HG03442 (cell line): Measurements from ENCODE around the gene MARCHF10.

Source experiments
- ATAC-seq: cut with Tn5 transposase; IDR thresholded peaks from one replicate; pipeline ENCODE4 v1.9.1; 2021; ENCODE audit warnings: mild to moderate bottlenecking, moderate library complexity; ENCODE audit not compliant: unreplicated experiment

MARCHF10 gene

GRCh38 chr17:62822080-62822904, 14.2 kb upstream of the MARCHF10 start:
- no peak for ATAC-seq

DNA sequence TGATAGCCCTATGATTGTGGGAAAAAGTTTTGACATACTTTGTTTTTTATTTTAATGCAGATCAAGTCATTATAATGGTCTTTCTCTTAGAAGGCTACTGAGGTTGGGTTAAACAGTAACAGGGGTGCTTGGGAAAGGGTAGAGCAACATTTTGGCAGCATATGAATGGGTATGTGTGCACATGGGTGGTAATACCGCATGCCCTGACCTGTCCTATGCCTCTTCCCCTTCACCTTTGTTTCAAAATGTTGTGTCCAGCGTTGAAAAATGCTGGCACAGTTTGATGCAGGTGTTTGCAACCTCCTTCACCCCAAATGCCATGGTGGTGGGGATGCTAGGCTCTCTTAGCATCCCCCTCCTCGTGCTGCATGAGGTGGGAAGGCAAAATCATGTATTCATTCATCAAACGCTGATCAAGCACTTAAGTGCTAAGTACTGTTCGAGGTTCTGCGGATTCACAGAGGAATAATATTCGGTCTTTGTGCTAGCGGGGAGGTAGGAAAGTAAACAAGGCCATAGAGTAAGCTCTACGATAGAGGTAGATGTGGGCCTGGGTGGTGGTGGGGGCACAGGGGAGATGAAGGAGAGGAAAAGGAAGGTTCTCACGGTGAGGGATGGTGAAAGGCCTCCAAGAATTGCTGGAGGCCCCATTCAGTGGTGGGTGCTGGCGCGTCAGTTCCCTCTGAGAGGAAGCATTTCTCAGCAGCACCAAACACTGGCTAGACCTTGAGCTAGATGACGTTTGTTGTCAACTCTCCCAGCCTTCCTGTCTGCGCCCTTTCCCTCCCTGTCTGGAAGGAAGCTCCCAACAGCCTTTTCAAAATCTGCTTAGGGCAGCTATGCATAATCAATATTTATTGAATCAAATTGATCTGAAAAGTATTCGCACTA, 13.3 kb upstream of the MARCHF10 start:
- no peak for ATAC-seq

DNA sequence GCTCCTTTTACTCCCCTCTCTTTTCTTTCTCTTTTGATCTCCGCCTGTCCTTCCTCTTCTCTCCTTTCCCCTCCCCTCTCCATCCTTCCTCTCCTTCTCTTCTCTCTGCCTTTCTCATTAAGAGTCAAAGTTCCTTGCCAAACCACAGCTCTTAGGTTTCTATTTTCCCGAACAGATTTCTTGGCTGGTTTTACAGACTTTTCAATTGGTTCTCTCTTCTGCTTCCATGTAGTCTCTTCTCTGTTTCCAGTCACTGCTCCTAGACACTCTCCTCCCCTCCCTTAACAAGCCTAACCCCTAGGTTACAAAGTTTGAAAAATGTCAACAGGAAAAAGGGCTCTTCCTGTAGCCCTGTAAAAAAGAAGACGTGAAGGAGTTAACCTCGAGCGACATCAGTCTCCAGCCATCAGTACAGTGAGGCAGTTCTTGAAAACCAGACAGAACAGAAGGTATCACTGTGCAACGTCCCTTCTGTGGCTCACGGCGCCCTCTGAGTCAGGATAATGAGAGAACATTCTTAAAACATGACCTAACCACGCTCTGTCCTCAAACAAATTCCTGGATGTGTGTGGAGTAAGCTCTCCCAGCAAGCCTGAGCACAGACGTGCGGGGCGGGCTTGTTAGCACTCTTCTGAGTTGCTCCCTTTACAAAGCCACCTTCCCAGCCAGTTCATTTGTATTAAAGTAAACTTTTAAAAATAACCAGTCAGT, 11.6 kb upstream of the MARCHF10 start:
- ATAC-seq: no peak

DNA sequence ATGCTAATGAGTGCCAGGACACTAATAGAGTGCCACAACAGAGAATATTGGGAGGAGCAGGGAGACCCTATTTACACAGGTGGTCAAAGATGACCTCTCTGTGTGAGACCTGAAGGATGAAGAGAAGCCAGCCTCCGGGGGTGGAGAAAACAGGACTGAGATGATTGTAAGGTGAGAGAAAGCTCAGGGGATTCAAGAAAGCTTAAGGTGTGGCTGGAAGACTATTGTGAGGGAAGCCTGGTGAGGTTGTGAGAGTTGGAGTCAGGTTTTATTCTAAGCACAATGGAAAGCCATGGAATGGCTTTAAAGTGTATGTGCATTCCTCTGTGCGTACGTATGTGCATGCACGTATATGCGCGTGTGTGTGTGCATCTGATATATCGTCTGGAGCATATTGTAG, 10.4 kb upstream of the MARCHF10 start:
- no peak for ATAC-seq

DNA sequence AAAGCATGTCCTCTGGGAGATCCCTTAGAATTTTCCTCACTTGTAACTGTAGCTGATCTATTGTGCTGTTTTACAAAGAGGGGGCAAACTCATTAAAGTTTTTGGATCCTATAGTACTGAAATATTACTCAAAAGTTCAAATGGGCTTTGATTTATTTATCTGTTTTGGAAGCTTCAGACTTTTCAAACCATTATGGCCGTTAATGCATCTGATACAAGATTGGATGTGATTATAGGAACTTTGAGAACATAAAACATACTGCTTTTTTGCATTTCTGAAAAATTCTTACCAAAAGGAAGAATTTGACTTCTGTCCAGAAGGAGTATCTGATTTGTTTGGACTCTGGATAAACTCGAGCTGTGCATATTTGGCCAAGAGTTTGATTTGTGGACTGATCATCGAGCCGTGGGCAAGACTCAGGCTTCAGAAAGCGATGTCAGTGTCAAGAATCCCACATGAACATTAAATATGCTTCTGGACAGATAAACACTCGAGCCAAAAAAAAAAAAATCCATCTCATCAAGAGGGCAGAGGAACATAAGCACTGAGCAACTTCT, 8.2 kb upstream of the MARCHF10 start:
- no peak for ATAC-seq

DNA sequence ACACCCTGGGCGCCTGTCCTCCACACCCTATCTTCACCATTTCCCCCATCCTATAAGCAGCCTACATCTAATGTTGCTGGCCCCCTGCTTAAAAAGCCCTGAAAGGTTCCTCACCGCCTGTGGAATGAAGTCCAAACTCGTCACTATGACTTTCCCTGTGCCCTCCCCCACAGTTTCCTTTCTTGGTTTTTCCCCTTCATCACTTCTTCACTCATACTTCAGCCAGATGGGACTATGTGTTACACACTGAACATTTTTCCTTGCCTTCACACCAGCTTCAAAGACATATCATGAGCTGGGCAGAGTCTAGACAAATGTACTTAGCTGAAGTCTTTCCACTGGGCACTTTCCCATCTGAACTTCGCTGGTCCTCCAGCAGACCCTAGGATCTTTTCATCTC, 1.5 kb upstream of the MARCHF10 start:
- no peak for ATAC-seq

- no peak for ATAC-seq
Measured at GRCh38 chr17:62808576-62808970, 459 bp upstream of the MARCHF10 start.

DNA sequence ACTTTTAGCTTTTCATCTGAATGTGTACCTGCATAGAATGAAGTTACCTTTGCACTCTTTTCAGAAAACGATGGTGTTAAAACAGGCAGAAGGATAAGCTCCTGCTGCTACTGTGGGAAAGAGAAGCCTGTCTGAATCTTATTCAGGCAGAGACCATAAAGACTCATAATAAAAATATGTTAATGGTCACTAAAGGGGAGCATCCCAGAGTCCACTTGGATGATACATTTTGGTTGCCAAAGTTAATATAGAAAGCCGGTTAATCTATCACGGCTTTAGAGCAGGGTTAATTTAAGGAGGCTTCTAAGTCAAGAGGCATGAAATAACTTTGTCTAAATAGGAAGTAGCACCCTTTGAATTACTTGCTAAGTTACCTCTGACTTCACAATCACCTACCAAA, 2.9 kb downstream of the MARCHF10 start:
- ATAC-seq: no peak

DNA sequence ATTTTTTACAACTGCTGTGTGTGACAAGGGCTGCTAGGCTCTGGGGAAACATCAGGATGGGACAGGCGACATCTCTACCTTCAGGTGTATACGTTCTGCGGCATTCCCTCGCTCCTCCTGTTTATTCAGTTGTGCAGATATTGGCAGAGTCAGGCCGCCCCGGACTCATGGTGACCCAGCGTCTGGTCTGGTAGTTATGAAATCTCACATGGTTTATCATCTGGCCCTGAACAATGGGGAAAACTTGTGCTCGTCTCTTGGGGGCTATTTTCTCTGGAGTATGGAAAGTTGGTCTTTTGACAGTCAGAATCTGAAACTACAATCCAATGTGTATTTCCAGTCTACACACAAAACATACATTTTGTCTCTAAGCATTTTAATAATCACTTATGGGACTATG, 3.3 kb downstream of the MARCHF10 start:
- ATAC-seq: no peak

DNA sequence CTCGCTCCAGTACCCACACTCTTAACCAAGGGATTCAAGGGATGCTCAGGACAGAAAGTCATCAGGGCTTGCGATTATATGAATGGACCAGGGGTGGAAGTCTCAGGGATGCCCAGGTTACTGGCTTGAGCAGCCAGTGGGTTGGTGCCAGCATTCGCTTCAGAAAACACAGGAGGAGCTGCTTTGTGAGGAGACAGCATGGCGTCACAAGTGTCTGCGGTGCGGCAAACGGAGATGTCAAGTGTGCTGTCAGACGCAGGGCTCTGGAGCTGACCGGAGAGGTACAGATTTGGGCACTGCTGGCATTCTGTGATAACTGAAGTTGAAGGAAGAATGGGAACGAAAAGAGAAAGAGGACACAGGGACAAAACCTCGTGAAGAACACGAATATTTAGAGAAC, 4.1 kb downstream of the MARCHF10 start:
- ATAC-seq: no peak

DNA sequence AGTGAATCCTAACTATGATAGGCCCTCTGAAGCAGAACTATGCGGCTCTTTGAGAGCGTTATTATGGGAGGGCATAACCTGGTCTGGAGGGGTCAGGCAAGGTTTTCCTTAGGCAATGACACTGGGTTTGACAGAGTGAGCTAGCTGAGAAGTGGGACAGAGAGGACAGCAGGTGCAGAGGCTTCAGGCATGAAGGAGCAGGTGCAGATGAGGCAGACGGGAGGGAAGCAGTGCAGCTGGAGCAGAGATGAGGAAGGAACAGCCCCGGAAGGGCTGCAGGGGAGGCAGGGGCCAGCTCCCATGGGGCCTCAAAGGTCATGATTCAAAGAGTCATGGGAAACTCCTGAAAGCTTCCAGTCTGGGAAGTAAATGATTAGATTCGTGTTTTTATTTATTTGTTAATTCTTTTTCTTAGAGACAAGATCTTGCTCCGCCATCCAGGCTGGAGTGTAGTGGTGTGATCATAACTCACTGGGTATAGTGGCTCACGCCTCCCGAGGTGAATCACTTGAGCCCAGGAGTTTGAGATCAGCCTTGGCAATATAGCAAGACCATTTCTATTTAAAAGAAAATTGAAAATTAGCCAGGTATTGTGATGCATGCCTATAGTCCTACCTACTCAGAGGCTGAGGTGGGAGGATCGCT, 5.4 kb downstream of the MARCHF10 start:
- no peak for ATAC-seq

DNA sequence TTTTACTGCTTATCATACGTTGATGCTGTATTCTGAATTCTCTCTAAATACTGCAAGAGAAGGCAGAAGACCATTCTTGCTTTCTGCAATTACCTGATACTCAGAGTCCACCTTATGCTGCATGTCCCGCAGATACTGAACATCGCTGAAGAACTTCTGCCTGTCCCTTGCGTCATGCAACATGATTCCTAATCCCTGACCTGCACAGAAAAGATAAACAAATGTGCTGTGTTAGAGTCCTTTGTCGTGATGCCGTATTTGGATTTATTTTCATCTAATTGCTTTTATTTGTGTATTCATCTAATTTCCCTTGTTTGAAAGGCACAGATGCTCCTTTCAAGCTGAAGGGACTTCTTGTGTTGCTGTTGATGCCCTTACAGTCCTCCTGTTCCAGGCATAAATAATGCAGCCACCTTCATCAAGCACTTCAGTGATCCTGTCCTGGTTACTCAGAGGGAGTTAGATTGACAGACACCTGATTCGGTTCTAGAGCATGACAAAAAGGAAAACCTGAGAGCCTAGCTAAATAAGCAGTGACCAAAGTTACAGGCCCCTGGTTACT, 6.5 kb downstream of the MARCHF10 start:
- no peak for ATAC-seq

DNA sequence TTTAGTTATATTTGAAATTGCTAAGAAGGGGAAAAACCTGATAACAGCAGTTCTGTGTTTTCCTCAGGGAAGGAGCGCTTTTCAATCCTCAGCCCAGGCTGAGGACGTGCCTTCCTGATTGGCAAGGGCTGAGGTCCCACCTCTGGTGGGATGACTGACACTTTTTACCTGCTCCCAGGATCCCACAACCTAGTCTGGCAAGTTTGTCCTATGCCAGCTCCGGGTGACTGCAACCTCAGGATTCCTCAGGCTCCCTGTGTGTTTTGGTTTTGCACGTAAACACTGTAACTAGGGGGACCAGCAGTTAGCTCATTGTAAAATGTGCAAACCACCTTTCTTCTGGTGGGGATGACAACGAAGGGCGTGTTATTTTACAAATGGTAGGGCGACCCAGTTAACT, 7.5 kb downstream of the MARCHF10 start:
- no peak for ATAC-seq

DNA sequence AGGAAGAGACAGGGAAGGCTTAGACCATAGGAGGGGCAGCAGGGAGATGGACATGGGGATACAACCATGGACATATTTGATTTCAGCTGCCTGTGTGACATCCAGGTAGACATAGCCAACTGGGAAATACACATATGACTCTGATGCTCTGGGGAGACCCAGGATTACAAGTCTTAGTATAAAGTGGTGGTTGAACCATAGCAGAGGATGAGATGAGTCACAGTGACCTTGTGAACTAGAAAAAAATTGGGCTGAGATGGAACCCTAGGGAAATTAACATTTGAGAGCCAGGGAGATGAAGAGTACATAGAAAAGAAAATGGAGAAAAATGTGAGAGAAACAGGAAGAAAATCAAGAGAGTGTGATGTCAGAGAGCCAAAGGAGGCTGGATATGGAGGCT, 10.2 kb downstream of the MARCHF10 start:
- ATAC-seq: no peak

DNA sequence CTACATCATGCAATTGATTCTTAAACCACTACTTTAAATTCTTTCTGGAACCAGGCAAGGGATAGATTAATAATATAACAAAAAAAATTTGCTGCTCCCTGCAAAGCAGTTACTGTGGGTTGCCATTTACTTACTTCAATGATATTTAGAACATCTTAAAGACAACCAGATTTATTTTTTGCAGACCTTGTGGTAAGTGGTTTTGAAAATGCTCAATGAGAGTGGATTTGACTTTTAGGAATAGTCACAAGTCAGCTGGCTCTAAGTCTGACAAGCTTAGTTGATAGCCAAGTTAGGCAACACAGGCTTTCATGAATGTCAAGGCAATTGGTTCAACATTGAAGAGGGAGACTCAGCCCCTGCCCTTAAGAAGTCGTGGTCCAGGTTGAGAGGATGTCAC, 11.8 kb downstream of the MARCHF10 start:
- ATAC-seq: no peak

DNA sequence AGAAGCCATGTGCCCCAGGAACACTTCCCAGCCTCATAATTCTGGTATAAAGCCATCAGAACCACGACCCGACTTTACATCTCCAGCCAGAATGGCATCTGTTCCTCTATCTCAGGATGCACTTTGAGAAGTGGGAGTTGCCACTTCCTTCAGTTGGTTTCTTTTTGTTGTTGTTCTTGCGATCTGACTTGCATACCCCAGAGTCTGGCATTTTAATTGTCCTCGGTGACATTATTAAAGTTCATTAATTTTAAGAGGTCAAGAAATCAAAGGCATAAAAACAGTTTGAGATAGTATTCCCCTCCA, 13.5 kb downstream of the MARCHF10 start:
- ATAC-seq: no peak

- ATAC-seq: no peak
Measured at GRCh38 chr17:62793919-62794665, 14.0 kb downstream of the MARCHF10 start.

- no peak for ATAC-seq
Measured at GRCh38 chr17:62792447-62792800, 15.7 kb downstream of the MARCHF10 start.

GRCh38 chr17:62791767-62792446, 16.2 kb downstream of the MARCHF10 start:
- no peak for ATAC-seq
